Adrenal gland (tissue), 5 donors: ENCODE measurements around the gene CNTN4.

Experiments used
- CTCF ChIP-seq, 6 experiments: fragments of 450-650 bp in 4 of 6; fragments of 200-600 bp in 2 of 6; sonication (generic) in 1 of 6; IDR thresholded peaks; 1 replicate in 5 of 6; 2 replicates in 1 of 6; pipeline versions ENCODE4 v1.5.1 to v1.8.0; 2016 to 2021; ENCODE audit warnings: antibody characterized with exemption in 6 of 6, mild to moderate bottlenecking in 2 of 6, moderate library complexity in 1 of 6
- POLR2A ChIP-seq, 2 donors: fragments of 450-650 bp; IDR thresholded peaks; one replicate each; pipeline ENCODE4 v1.6.1; 2017; ENCODE audit warnings: antibody characterized with exemption in 2 of 2, mild to moderate bottlenecking in 2 of 2, moderate library complexity in 1 of 2
- donor health status: DM: no; HTN: no; CAD: no.

- no peak for TF ChIP-seq POLR2A (IDR thresholded peaks at IDR 0.05)
- no peak for TF ChIP-seq CTCF (IDR thresholded peaks at IDR 0.05)
Measured at GRCh38 chr3:2082871-2083480, 15.7 kb upstream of the CNTN4 start.
